HG03565 (cell line): ENCODE data around the gene TMEM179.

Experiments used
- ATAC-seq: cut with Tn5 transposase; IDR thresholded peaks from one replicate; pipeline ENCODE4 v1.9.1; 2021; ENCODE audit warnings: mild to moderate bottlenecking, moderate library complexity; ENCODE audit not compliant: unreplicated experiment

Gene TMEM179

GRCh38 chr14:104573930-104574329 is 30.6 kb downstream of the TMEM179 start:
- ATAC-seq, result no peak

GRCh38 chr14:104572668-104573067 is 31.9 kb downstream of the TMEM179 start:
- ATAC-seq, result no peak

GRCh38 chr14:104572024-104572626 is 32.4 kb downstream of the TMEM179 start:
- no peak for ATAC-seq

- no peak for ATAC-seq
Observed at GRCh38 chr14:104571246-104571645, 33.3 kb downstream of the TMEM179 start.

- no peak for ATAC-seq
Observed at GRCh38 chr14:104569435-104569834, 35.1 kb downstream of the TMEM179 start.

GRCh38 chr14:104568620-104569019 is 36.0 kb downstream of the TMEM179 start:
- no peak for ATAC-seq

- ATAC-seq, result no peak
Observed at GRCh38 chr14:104567957-104568225, 36.7 kb downstream of the TMEM179 start.

GRCh38 chr14:104567141-104567956 is 37.2 kb downstream of the TMEM179 start:
- ATAC-seq, result no peak

- no peak for ATAC-seq
Observed at GRCh38 chr14:104564744-104565679, 39.6 kb downstream of the TMEM179 start.

GRCh38 chr14:104563742-104564615 is 40.6 kb downstream of the TMEM179 start:
- ATAC-seq, result no peak

- no peak for ATAC-seq
Observed at GRCh38 chr14:104563191-104563741, 41.3 kb downstream of the TMEM179 start.

GRCh38 chr14:104562606-104563005 is 42.0 kb downstream of the TMEM179 start:
- no peak for ATAC-seq

- no peak for ATAC-seq
Observed at GRCh38 chr14:104561632-104562495, 42.7 kb downstream of the TMEM179 start.

- no peak for ATAC-seq
Observed at GRCh38 chr14:104561124-104561557, 43.4 kb downstream of the TMEM179 start.

- no peak for ATAC-seq
Observed at GRCh38 chr14:104560586-104560945, 44.0 kb downstream of the TMEM179 start.

GRCh38 chr14:104559804-104560585 is 44.6 kb downstream of the TMEM179 start:
- ATAC-seq, result no peak

- ATAC-seq, result no peak
Observed at GRCh38 chr14:104559028-104559803, 45.4 kb downstream of the TMEM179 start.
